Liver (tissue), 9 donors: ENCODE measurements around the gene CDC42BPB. TPM values are rescaled to one million over a fixed set of nuclear protein-coding genes. Genes with fewer than 3 reads are reported as not detected.

Experiments used
- DNase-seq: peaks from one replicate; pipeline ENCODE4 v3.0.0-alpha.2; 2017; ENCODE audit warnings: low spot score
- H3K27ac ChIP-seq, 2 donors: one replicate each; pipeline ENCODE4 v1.7.0; 2013; ENCODE audit warnings: inconsistent platforms in 2 of 2, low read length in 2 of 2, control low read depth in 1 of 2, low read depth in 1 of 2, mild to moderate bottlenecking in 1 of 2
- H3K27me3 ChIP-seq, 4 donors: one replicate each; pipeline versions ENCODE4 v1.6.1 to v1.7.0; 2013; ENCODE audit warnings: low read length in 3 of 4, inconsistent platforms in 1 of 4, mild to moderate bottlenecking in 1 of 4, moderate library complexity in 1 of 4; ENCODE audit not compliant: control insufficient read depth in 4 of 4, insufficient read depth in 4 of 4
- H3K36me3 ChIP-seq, 4 donors: one replicate each; pipeline versions ENCODE4 v1.6.1 to v1.7.0; 2013; ENCODE audit warnings: low read length in 3 of 4, mild to moderate bottlenecking in 3 of 4, low read depth in 1 of 4, moderate library complexity in 1 of 4; ENCODE audit not compliant: control insufficient read depth in 4 of 4, insufficient read depth in 3 of 4
- H3K4me1 ChIP-seq, 4 donors: one replicate each; pipeline versions ENCODE4 v1.6.1 to v1.7.0; 2013; ENCODE audit warnings: low read length in 3 of 4, mild to moderate bottlenecking in 3 of 4, moderate library complexity in 1 of 4; ENCODE audit not compliant: control insufficient read depth in 4 of 4, insufficient read depth in 4 of 4
- H3K4me3 ChIP-seq, 3 donors: one replicate each; pipeline versions ENCODE4 v1.6.1 to v1.7.0; 2013; ENCODE audit warnings: low read length in 3 of 3, control low read depth in 1 of 3, low read depth in 1 of 3, mild to moderate bottlenecking in 1 of 3
- H3K9ac ChIP-seq, 2 donors: one replicate each; pipeline ENCODE4 v1.7.0; 2013; ENCODE audit warnings: low read length in 2 of 2, mild to moderate bottlenecking in 2 of 2, moderate library complexity in 2 of 2, control low read depth in 1 of 2, low read depth in 1 of 2
- H3K9me3 ChIP-seq, 4 donors: one replicate each; pipeline versions ENCODE4 v1.6.1 to v1.7.0; 2013; ENCODE audit warnings: low read length in 3 of 4; ENCODE audit not compliant: control insufficient read depth in 4 of 4
- EGR1 ChIP-seq, 2 donors: IDR thresholded peaks; 2 replicates each; pipeline ENCODE4 v1.6.1; 2016 to 2018; ENCODE audit warnings: antibody characterized with exemption in 2 of 2, low read depth in 2 of 2
- FOXA1 ChIP-seq: IDR thresholded peaks from 2 replicates; pipeline ENCODE4 v1.6.1; 2016; ENCODE audit warnings: antibody characterized with exemption
- FOXA2 ChIP-seq: IDR thresholded peaks from 2 replicates; pipeline ENCODE4 v1.6.1; 2016; ENCODE audit warnings: antibody characterized with exemption
- GABPA ChIP-seq, 2 donors: IDR thresholded peaks in 1 of 2; conservative IDR thresholded peaks in 1 of 2; 2 replicates each; pipeline ENCODE4 v1.6.1; 2016; ENCODE audit warnings: antibody characterized with exemption in 2 of 2, mild to moderate bottlenecking in 1 of 2, moderate library complexity in 1 of 2
- HNF4A ChIP-seq, 2 donors: conservative IDR thresholded peaks; 2 replicates each; pipeline ENCODE4 v1.6.1; 2016; ENCODE audit warnings: antibody characterized with exemption in 2 of 2, mild to moderate bottlenecking in 2 of 2
- HNF4G ChIP-seq: IDR thresholded peaks from 2 replicates; pipeline ENCODE4 v1.6.1; 2016; ENCODE audit warnings: antibody characterized with exemption
- JUND ChIP-seq, 2 donors: IDR thresholded peaks; 2 replicates each; pipeline ENCODE4 v1.6.1; 2016; ENCODE audit warnings: antibody characterized with exemption in 2 of 2
- NR2F2 ChIP-seq: IDR thresholded peaks from 2 replicates; pipeline ENCODE4 v1.6.1; 2016; ENCODE audit warnings: antibody characterized with exemption
- RAD21 ChIP-seq, 2 donors: IDR thresholded peaks; 2 replicates each; pipeline ENCODE4 v1.6.1; 2016; ENCODE audit warnings: antibody characterized with exemption in 2 of 2, mild to moderate bottlenecking in 2 of 2
- RXRA ChIP-seq, 2 donors: IDR thresholded peaks; 2 replicates each; pipeline ENCODE4 v1.6.1; 2017 to 2018; ENCODE audit warnings: antibody characterized with exemption in 2 of 2, mild to moderate bottlenecking in 1 of 2
- SP1 ChIP-seq: IDR thresholded peaks from 2 replicates; pipeline ENCODE4 v1.6.1; 2018; ENCODE audit warnings: antibody characterized with exemption, mild to moderate bottlenecking
- TAF1 ChIP-seq: conservative IDR thresholded peaks from 2 replicates; pipeline ENCODE4 v1.6.1; 2016; ENCODE audit warnings: antibody characterized with exemption, mild to moderate bottlenecking
- YY1 ChIP-seq: IDR thresholded peaks from 2 replicates; pipeline ENCODE4 v1.6.1; 2016; ENCODE audit warnings: antibody characterized with exemption, mild to moderate bottlenecking
- WGBS: extraction: QIAGEN DNeasy Blood & Tissue Kit; methylation state at CpG from one replicate; pipeline ENCODE4 v1.1.7; 2013; 5-methylcytosine and 5-hydroxymethylcytosine counted together
- polyA plus RNA-seq, 2 donors: library from polyadenylated mRNA; stranded (reverse) in 1 of 2; unstranded in 1 of 2; fragments of 200-250 nt in 1 of 2; fragments of >200 nt in 1 of 2; fragmentation: Nextera tagmentation in 1 of 2; extraction: Ambion mirVana in 1 of 2; gene quantifications; one replicate each; pipeline versions ENCODE4 v1.2.1 to v1.2.3, GENCODE V29; 2013 to 2015
- total RNA-seq, 2 donors: library from RNA; depleted of rRNA; stranded (reverse); fragments of >200 nt; gene quantifications; one replicate each; pipeline ENCODE4 v1.2.3, GENCODE V29; 2014
- TF ChIP-seq, protein P1 (sequence below): IDR thresholded peaks from 2 replicates; pipeline ENCODE4 v1.6.1; 2016; ENCODE audit warnings: antibody characterized with exemption
- TF ChIP-seq, protein P2 (sequence below): IDR thresholded peaks from 2 replicates; pipeline ENCODE4 v1.6.1; 2016; ENCODE audit warnings: antibody characterized with exemption, mild to moderate bottlenecking
- TF ChIP-seq, protein P3 (sequence below): IDR thresholded peaks from 2 replicates; pipeline ENCODE4 v1.6.1; 2016; ENCODE audit warnings: antibody characterized with exemption
- TF ChIP-seq, protein P4 (sequence below): IDR thresholded peaks from 2 replicates; pipeline ENCODE4 v1.6.1; 2016; ENCODE audit warnings: antibody characterized with exemption
- TF ChIP-seq, protein P5 (sequence below): fragments of 150-350 bp; IDR thresholded peaks from 2 replicates; pipeline ENCODE4 v1.5.1; 2017; ENCODE audit warnings: improper control_type of control experiment, low read depth, low read length; ENCODE audit not compliant: missing input control
- donor health status: healthy.
- donor health status: healthy.
- donor health status: healthy.
- donor health status: healthy.
- donor health status: healthy.

The CDC42BPB gene
- total and polyA plus RNA-seq, 4 donors, result 4.1 to 78.7 (median 29.7) TPM

DNA sequence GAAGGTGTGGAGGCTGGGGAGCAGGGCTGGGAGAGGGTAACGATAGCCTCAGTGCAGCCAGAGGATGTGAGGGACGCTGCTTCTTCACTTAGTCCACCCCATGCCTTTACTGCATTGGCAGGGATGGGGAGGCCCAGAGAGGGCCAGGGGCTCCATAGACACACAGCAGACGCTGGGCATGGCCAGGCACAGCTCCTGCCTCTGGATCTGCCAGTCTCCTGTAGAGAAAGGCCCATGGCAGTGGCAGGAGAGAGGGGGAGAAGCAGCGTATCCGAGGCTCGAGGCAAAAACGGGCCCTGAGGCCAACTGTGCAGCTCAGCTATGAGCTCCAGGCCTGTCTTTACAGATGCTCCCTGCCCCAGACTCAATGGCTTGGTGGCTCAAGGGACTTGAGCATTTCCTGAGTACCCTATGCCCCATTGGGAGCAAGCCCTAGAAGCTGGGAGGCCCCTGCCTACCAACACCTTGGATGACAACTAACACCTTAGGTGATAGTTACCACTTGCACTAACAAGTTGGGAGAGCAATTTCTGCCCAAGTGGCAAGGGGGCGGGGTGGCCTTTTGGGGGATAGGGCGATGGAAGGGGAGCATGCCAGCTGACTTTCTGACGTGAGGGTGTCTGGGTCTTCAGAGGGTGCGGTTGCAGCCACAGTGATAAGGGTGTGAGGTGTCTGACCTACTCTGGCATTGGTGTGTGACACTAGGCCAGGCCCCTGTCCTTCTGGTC is 21.7 kb upstream of the CDC42BPB start:
- H3K4me3 ChIP-seq, result no peak overlapping the region
- no peaks in the 10 kb centered on the region for H3K36me3 ChIP-seq
- H3K27ac ChIP-seq, result no peak overlapping the region
- peaks cover 1 to 13% (median 5%) of the 10 kb centered on the region in 4 donors for H3K4me1 ChIP-seq
- TF ChIP-seq RXRA (IDR thresholded peaks at IDR 0.05) (no peak), YY1 (no peak), SP1 (no peak), HNF4G (no peak), NR2F2 (no peak), TAF1 (no peak), FOXA2 (no peak), RAD21 (IDR thresholded peaks at IDR 0.05) (no peak), HNF4A (conservative IDR thresholded peaks at IDR 0.05) (no peak), FOXA1 (no peak), EGR1 (IDR thresholded peaks at IDR 0.05; ENCODE audit: low read depth in 2 of 2) (no peak), GABPA (IDR thresholded peaks at IDR 0.05 in 1 of 2, conservative IDR thresholded peaks at IDR 0.05 in 1 of 2) (no peak), JUND (IDR thresholded peaks at IDR 0.05) (no peak)
- TF ChIP-seq, protein P1, sequence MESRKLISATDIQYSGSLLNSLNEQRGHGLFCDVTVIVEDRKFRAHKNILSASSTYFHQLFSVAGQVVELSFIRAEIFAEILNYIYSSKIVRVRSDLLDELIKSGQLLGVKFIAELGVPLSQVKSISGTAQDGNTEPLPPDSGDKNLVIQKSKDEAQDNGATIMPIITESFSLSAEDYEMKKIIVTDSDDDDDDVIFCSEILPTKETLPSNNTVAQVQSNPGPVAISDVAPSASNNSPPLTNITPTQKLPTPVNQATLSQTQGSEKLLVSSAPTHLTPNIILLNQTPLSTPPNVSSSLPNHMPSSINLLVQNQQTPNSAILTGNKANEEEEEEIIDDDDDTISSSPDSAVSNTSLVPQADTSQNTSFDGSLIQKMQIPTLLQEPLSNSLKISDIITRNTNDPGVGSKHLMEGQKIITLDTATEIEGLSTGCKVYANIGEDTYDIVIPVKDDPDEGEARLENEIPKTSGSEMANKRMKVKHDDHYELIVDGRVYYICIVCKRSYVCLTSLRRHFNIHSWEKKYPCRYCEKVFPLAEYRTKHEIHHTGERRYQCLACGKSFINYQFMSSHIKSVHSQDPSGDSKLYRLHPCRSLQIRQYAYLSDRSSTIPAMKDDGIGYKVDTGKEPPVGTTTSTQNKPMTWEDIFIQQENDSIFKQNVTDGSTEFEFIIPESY, result no peak
- TF ChIP-seq, protein P2, sequence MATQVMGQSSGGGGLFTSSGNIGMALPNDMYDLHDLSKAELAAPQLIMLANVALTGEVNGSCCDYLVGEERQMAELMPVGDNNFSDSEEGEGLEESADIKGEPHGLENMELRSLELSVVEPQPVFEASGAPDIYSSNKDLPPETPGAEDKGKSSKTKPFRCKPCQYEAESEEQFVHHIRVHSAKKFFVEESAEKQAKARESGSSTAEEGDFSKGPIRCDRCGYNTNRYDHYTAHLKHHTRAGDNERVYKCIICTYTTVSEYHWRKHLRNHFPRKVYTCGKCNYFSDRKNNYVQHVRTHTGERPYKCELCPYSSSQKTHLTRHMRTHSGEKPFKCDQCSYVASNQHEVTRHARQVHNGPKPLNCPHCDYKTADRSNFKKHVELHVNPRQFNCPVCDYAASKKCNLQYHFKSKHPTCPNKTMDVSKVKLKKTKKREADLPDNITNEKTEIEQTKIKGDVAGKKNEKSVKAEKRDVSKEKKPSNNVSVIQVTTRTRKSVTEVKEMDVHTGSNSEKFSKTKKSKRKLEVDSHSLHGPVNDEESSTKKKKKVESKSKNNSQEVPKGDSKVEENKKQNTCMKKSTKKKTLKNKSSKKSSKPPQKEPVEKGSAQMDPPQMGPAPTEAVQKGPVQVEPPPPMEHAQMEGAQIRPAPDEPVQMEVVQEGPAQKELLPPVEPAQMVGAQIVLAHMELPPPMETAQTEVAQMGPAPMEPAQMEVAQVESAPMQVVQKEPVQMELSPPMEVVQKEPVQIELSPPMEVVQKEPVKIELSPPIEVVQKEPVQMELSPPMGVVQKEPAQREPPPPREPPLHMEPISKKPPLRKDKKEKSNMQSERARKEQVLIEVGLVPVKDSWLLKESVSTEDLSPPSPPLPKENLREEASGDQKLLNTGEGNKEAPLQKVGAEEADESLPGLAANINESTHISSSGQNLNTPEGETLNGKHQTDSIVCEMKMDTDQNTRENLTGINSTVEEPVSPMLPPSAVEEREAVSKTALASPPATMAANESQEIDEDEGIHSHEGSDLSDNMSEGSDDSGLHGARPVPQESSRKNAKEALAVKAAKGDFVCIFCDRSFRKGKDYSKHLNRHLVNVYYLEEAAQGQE, result no peak
- TF ChIP-seq, protein P3, sequence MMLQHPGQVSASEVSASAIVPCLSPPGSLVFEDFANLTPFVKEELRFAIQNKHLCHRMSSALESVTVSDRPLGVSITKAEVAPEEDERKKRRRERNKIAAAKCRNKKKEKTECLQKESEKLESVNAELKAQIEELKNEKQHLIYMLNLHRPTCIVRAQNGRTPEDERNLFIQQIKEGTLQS, result no peak
- TF ChIP-seq, protein P4, sequence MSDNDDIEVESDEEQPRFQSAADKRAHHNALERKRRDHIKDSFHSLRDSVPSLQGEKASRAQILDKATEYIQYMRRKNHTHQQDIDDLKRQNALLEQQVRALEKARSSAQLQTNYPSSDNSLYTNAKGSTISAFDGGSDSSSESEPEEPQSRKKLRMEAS, result no peak
- TF ChIP-seq, protein P5, sequence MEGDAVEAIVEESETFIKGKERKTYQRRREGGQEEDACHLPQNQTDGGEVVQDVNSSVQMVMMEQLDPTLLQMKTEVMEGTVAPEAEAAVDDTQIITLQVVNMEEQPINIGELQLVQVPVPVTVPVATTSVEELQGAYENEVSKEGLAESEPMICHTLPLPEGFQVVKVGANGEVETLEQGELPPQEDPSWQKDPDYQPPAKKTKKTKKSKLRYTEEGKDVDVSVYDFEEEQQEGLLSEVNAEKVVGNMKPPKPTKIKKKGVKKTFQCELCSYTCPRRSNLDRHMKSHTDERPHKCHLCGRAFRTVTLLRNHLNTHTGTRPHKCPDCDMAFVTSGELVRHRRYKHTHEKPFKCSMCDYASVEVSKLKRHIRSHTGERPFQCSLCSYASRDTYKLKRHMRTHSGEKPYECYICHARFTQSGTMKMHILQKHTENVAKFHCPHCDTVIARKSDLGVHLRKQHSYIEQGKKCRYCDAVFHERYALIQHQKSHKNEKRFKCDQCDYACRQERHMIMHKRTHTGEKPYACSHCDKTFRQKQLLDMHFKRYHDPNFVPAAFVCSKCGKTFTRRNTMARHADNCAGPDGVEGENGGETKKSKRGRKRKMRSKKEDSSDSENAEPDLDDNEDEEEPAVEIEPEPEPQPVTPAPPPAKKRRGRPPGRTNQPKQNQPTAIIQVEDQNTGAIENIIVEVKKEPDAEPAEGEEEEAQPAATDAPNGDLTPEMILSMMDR, result no peak
- H3K9me3 ChIP-seq, result no peaks in the 10 kb centered on the region
- no peak overlapping the region for H3K9ac ChIP-seq
- H3K27me3 ChIP-seq, result no peaks in the 10 kb centered on the region
- DNase-seq, result no peak
- 82% methylated on average over 11 of the region's 11 CpGs for WGBS
